ENCODE results near the gene FBXO34.

DNA sequence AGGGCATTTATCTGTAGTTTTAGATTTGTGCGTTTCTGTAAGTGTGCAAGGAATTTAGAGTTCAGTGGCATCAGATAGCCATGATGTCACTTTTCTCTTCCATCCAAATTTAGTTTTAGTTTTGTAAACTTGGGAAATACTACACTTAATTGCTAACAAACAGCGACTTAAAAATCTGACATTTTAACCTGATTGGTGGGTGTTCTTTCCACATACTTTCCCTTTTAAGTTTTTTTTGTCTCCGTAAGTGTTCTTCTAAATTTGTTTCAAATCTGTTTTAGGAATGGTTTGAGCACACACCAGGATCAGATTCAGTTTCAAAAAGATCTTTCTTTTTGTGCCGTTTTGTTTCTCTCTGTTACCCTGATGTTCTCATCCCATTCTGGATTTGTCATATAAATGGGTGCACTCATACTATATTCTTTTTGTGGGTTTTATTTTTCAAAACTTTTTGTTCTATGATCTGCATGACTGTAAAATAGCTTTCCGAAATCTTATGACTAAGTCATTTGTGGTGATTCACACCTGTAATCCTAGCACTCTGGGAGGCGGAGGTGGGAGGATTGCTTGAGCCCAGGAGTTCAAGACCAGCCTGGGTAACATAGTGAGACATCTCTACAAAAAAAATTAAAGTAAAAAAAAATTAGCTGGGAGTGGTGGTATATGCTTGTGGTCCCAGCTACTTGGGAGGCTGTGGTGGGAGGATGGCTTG is 58.9 kb downstream of the FBXO34 start:
- TF ChIP-seq CTCF (IDR thresholded peaks at IDR 0.05; ENCODE audit: borderline replicate concordance, extremely low read depth, low read length, poor library complexity, severe bottlenecking) (no peak), EZH2 (IDR thresholded peaks at IDR 0.05; ENCODE audit: borderline replicate concordance, low read depth, low read length, severe bottlenecking) (no peak)
